WI38 (cell line): ENCODE measurements around the gene USB1.

Experiments used
- H3K4me3 ChIP-seq: 2 replicates; pipeline ENCODE4 v1.5.1; 2011; ENCODE audit warnings: low read depth, mild to moderate bottlenecking, control low read depth, low read length
- CTCF ChIP-seq: IDR thresholded peaks from 2 replicates; pipeline ENCODE4 v1.5.1; 2012; ENCODE audit warnings: low read depth, mild to moderate bottlenecking, control low read depth, low read length

Gene USB1

GRCh38 chr16:58031016-58031800 lies 30.0 kb downstream of the USB1 start:
- no peak for TF ChIP-seq CTCF
- no peak overlapping the region for H3K4me3 ChIP-seq

GRCh38 chr16:58032710-58033293 lies 31.6 kb downstream of the USB1 start:
- TF ChIP-seq CTCF, result no peak
- no peak overlapping the region for H3K4me3 ChIP-seq

GRCh38 chr16:58034128-58034685 lies 33.0 kb downstream of the USB1 start:
- TF ChIP-seq CTCF, result no peak
- H3K4me3 ChIP-seq, result no peak overlapping the region

GRCh38 chr16:58034774-58035173 lies 33.6 kb downstream of the USB1 start:
- H3K4me3 ChIP-seq, result no peak overlapping the region
- TF ChIP-seq CTCF, result no peak

- H3K4me3 ChIP-seq, result no peak overlapping the region
- TF ChIP-seq CTCF, result no peak
These were observed 34.4 kb downstream of the USB1 start for GRCh38 chr16:58035356-58036170.

- no peak overlapping the region for H3K4me3 ChIP-seq
- no peak for TF ChIP-seq CTCF
These were observed 35.7 kb downstream of the USB1 start for GRCh38 chr16:58036943-58037342.
